ENCODE results near the gene RAB13. TPM values are rescaled to one million over a fixed set of nuclear protein-coding genes. Genes with fewer than 3 reads are reported as not detected.

RAB13 gene
- total RNA-seq, 1 donor from 2014 or later = 104 TPM

DNA sequence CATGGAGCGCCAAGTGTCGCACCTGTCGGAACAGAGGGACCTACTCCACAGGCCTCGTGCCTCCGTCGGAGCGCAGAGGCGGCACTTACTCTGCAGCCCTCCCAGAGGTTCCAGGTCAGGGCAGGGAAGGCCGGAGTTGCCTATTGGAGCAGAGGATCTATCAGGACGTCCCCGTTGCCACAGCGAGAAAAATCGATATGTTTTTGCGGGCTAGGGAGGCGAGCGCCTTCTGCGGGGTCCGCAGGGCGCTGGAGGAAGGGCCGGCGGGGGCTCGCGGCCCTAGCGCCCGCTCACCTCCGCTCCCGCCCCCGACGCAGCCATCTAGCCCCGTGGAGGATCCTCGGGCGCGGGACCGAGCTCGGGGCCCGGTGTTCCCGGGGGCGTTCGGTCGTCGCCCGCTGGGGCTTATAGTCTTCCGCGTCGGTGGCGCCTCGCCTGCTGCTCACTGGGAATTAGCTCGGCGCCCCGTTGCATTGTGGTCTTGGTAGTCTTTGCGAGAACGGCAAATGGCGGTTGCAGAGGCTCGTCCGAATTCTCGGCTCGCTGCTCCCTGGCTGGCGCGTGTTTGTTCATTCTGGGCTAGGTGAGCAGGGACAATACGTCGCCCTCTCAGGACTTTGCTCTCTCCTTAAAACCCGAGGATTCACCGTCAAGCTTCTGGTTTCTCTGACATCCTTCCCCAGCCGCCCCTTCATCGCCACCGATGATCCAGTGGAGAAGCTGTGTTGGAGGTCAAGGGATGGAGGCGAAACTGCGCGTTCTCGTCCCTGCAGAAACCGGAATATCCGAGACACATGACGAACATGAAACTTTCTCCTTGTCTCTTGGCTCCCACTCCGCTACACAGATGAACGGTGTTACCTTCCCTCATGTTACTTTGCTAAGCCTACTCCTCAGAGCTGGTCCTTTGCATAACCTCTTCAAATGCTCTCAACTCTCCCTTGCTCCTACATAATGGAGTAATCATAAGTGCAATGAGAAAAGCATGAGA is 8.6 kb downstream of the RAB13 start, which contains the start of gene JTB:
Gene JTB (minus strand): TSS at position 425 of the 991 bp plus-strand sequence. CDS start 422 bp downstream, at position 3.
- DNase-seq = peak; percentile 88

DNA sequence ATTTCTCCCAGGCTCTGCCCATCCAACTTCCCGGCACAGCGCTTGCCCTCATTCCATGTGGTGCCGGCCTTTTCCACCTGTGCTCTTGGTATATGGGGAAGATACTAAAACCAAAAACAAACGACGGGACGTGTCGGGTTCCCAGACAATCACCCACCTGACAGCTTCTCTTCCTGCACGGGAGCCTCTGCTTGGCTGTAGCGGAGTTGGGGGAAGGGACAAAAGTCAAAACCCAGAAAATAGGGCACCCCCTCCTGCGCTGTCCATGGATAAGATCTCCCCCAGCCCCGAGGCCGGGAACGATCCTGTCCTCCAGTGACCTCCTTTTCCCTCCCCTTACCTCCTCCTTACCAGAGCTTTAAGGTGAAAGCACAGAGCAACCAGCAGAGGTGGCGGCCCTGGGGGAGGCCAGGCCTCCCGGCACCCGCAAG is 9.3 kb downstream of the RAB13 start:
- peak; percentile 10 for DNase-seq

GRCh38 chr1:153973525-153973924 is 12.6 kb downstream of the RAB13 start:
- no peak for DNase-seq

- no peak for DNase-seq
These were observed 13.1 kb downstream of the RAB13 start for GRCh38 chr1:153973071-153973470.

GRCh38 chr1:153970346-153970745 is 15.8 kb downstream of the RAB13 start:
- DNase-seq = no peak

DNA sequence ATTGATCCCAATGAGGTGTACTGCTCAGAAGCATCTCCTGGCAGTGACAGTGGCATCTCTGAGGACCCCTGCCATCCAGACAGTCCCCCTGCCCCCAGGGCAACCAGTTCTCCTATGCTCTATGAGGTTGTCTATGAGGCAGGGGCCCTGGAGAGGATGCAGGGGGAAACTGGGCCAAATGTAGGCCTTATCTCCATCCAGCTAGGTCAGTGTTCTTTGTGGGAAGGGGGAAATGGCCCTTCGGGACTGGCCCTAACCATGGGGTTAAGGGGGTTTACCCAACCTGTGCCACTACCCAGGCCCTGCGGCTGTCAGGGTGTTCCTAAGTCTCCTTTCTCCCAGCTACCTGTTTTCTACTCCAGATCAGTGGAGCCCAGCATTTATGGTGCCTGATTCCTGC is 17.2 kb downstream of the RAB13 start:
- DNase-seq = no peak

- no peak for DNase-seq
These were observed 17.7 kb downstream of the RAB13 start for GRCh38 chr1:153968408-153968807.

- DNase-seq = no peak
These were observed 18.2 kb downstream of the RAB13 start for GRCh38 chr1:153968000-153968363.

- peak; percentile 99 for DNase-seq
These were observed 18.8 kb downstream of the RAB13 start, which contains the start of gene CREB3L4 for GRCh38 chr1:153967107-153967999. Gene CREB3L4, plus strand, starts transcription at chr1:153967902. Its CDS starts 624 bp downstream, at chr1:153968526.

GRCh38 chr1:153963850-153964331 is 22.2 kb downstream of the RAB13 start:
- DNase-seq = peak; percentile 49

GRCh38 chr1:153963030-153963849 is 22.9 kb downstream of the RAB13 start, which contains the start of gene SLC39A1:
Gene SLC39A1, minus strand, starts transcription at chr1:153963537. Its CDS starts 822 bp downstream, at chr1:153962715.
- DNase-seq = peak; percentile 98

GRCh38 chr1:153962088-153963029 is 23.8 kb downstream of the RAB13 start:
- peak; percentile 56 for DNase-seq

DNA sequence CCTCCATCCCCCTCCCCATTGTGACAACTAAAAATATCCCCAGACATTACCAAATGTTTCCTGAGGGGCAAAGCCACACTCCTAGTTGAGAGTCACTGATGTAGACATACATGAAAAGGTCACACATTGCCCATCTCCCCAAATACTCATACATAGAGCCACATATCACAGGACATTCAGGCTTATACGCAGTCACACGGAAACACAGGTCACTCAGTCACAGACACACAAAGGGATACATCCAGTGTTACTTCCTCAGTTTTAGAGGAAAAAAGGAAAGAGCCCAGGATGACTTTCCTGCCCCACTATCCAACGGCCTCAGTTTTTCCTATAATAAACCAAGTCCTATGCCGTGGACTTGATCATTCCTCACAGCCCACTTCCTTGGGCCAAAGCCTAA is 24.7 kb downstream of the RAB13 start:
- DNase-seq = no peak

GRCh38 chr1:153960206-153960605 is 25.9 kb downstream of the RAB13 start:
- no peak for DNase-seq

GRCh38 chr1:153959454-153959853 is 26.7 kb downstream of the RAB13 start:
- DNase-seq = no peak

GRCh38 chr1:153958961-153959260 is 27.2 kb downstream of the RAB13 start:
- no peak for DNase-seq

GRCh38 chr1:153958111-153958960 is 27.8 kb downstream of the RAB13 start, which contains the start of gene CRTC2:
Gene CRTC2, minus strand, starts transcription at chr1:153958612. Its CDS starts 115 bp downstream, at chr1:153958497.
- peak; percentile 98 for DNase-seq

DNA sequence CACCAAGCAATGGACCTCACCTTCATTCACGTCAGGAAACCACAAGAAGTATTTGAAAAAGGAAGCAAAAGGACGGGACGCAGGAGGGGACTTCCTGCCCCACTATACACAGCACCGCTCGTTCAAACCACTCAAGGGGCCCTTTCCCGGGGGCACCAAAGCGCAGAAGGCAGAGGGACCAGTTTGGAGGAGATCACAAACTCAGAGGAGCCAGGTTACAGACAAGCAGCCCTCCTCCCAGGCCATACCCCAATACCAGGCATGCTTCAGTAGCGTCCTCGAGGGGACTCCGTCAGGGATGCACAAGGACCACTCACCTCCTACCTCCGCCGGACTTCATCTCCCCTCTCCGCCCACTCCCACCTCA is 28.4 kb downstream of the RAB13 start:
- DNase-seq = peak; percentile 29

DNA sequence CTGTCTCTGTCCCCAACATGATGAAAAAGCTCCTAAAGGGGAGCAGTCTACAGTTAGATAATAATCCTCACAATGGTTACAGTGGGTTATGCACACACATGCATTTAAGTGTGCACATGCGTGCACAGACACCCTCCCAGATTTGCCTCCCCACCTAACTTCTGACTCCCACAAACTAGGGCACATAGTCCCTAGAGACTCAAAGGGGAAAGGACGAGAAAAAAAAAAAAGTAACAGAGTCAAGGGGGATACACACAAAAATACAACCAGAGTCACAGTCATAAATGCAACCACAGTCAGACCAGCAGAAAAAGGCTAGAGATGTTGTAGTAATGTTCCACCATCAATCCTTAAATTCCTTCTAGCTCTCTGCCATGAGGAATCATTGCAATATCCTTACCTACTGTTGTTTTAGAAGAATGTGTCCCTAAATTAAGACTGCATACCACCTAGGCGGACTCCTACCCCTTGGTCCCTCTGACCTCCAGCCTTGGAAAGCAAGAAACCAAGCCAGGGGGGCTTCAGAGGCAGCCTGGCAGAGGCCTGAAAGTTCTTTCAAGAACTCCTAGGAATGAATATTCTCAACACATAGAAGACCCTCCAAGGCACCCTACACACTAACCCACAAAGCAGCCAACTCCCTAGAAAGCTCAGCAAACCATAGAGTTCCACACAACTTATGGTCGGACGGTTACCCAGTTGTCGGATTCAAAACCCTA is 29.0 kb downstream of the RAB13 start:
- no peak for DNase-seq
